ENCODE data around the gene SRRM2. TPM values are rescaled to one million over a fixed set of nuclear protein-coding genes. Genes with fewer than 3 reads are reported as not detected.

SRRM2 gene
- polyA plus RNA-seq, 3 donors, result 19.0 to 1,186 (median 31.8) TPM

GRCh38 chr16:2774161-2774891, 21.9 kb downstream of the SRRM2 start:
- peaks cover 46% of the 10 kb centered on the region for H3K79me2 ChIP-seq (ENCODE audit: insufficient read depth, low read length)
- no peaks in the 10 kb centered on the region for H3K27me3 ChIP-seq (ENCODE audit: control insufficient read depth in 2 of 2, insufficient read depth in 2 of 2, low read length in 2 of 2)
- Mint-ChIP-seq H3K9me3 (peaks cover 0 to 3% (median 0%) of the 10 kb centered on the region in 7 donors), H3K4me1 (peaks cover 43% of the 10 kb centered on the region), H3K27ac (peak overlapping the region in 5 of 7 donors; percentile 58 to 86 (median 77)), H3K27me3 (ENCODE audit: low read depth in 3 of 3) (peaks cover 0 to 3% (median 3%) of the 10 kb centered on the region in 3 donors), H3K36me3 (peaks cover 55 to 68% of the 10 kb centered on the region in 2 donors), H3K4me3 (no peak overlapping the region)
- peaks cover 32 to 37% of the 10 kb centered on the region in 2 donors for H3K4me1 ChIP-seq (ENCODE audit: control insufficient read depth in 1 of 2, insufficient read depth in 2 of 2, low read length in 2 of 2)
- peaks cover 72% of the 10 kb centered on the region for H4K20me1 ChIP-seq (ENCODE audit: insufficient read depth, low read length)
- H3K36me3 ChIP-seq (replicated peaks in 1 of 2; ENCODE audit: control insufficient read depth in 1 of 2, insufficient read depth in 2 of 2, low read length in 2 of 2), result peaks cover 49 to 57% of the 10 kb centered on the region in 2 donors
- H3K4me2 ChIP-seq (replicated peaks; ENCODE audit: extremely low read depth, low read length, poor library complexity, severe bottlenecking), result no peak overlapping the region
- H3K4me3 ChIP-seq (replicated peaks in 1 of 3; ENCODE audit: low read depth in 2 of 3, low read length in 3 of 3), result no peak overlapping the region
- no peak for TF ChIP-seq CTCF (IDR thresholded peaks at IDR 0.05)
- no peak overlapping the region for H2AFZ ChIP-seq (ENCODE audit: insufficient read depth, low read depth, low read length, poor library complexity, severe bottlenecking)
- intact Hi-C loops (cut with micrococcal nuclease), result no loop called here
- WGBS (ENCODE audit: insufficient coverage), result 78% methylated on average over 6 of the region's 7 CpGs
- peak overlapping the region; percentile 51 to 71 for H3K27ac ChIP-seq (ENCODE audit: low read depth in 1 of 2, low read length in 2 of 2)
- DNase-seq, result no peak
- H3K9me3 ChIP-seq (replicated peaks in 1 of 2; ENCODE audit: control insufficient read depth in 1 of 2, insufficient read depth in 1 of 2, low read length in 2 of 2), result no peaks in the 10 kb centered on the region
- no peak overlapping the region for H3K9ac ChIP-seq (ENCODE audit: insufficient read depth, low read length, poor library complexity, severe bottlenecking)

GRCh38 chr16:2775131-2775716, 22.8 kb downstream of the SRRM2 start:
- Histone ChIP-seq H2AFZ (ENCODE audit: insufficient read depth, low read depth, low read length, poor library complexity, severe bottlenecking) (no peak overlapping the region), H3K36me3 (replicated peaks in 1 of 2; ENCODE audit: control insufficient read depth in 1 of 2, insufficient read depth in 2 of 2, low read length in 2 of 2) (peaks cover 40 to 48% of the 10 kb centered on the region in 2 donors), H3K79me2 (ENCODE audit: insufficient read depth, low read length) (peaks cover 46% of the 10 kb centered on the region), H3K4me2 (replicated peaks; ENCODE audit: extremely low read depth, low read length, poor library complexity, severe bottlenecking) (peak overlapping the region; percentile 88), H4K20me1 (ENCODE audit: insufficient read depth, low read length) (peaks cover 63% of the 10 kb centered on the region), H3K27ac (ENCODE audit: low read depth in 1 of 2, low read length in 2 of 2) (peak overlapping the region; percentile 51 to 71), H3K4me3 (replicated peaks in 1 of 3; ENCODE audit: low read depth in 2 of 3, low read length in 3 of 3) (peak overlapping the region in 1 of 3 experiments; percentile 88), H3K27me3 (ENCODE audit: control insufficient read depth in 2 of 2, insufficient read depth in 2 of 2, low read length in 2 of 2) (no peaks in the 10 kb centered on the region), H3K9ac (ENCODE audit: insufficient read depth, low read length, poor library complexity, severe bottlenecking) (no peak overlapping the region), H3K4me1 (ENCODE audit: control insufficient read depth in 1 of 2, insufficient read depth in 2 of 2, low read length in 2 of 2) (peaks cover 32 to 37% of the 10 kb centered on the region in 2 donors), H3K9me3 (replicated peaks in 1 of 2; ENCODE audit: control insufficient read depth in 1 of 2, insufficient read depth in 1 of 2, low read length in 2 of 2) (no peaks in the 10 kb centered on the region)
- Mint-ChIP-seq H3K27ac (peak overlapping the region; percentile 73 to 96 (median 85)), H3K4me1 (peaks cover 43% of the 10 kb centered on the region), H3K4me3 (peak overlapping the region; percentile 63 to 90), H3K27me3 (ENCODE audit: low read depth in 3 of 3) (peaks cover 0 to 4% (median 3%) of the 10 kb centered on the region in 3 donors), H3K36me3 (peaks cover 46 to 59% of the 10 kb centered on the region in 2 donors), H3K9me3 (peaks cover 0 to 3% (median 0%) of the 10 kb centered on the region in 7 donors)
- no peak for TF ChIP-seq CTCF (IDR thresholded peaks at IDR 0.05)
- no peak for DNase-seq
- intact Hi-C loops (cut with micrococcal nuclease), result loop anchor here in 1 of 2 donors (5.0 kb wide), 1 partner anchor 247 kb away; the partner anchor contains the start of genes HCFC1R1, THOC6 and TNFRSF12A
- 81% methylated on average over 6 of the region's 7 CpGs for WGBS (ENCODE audit: insufficient coverage)

Data from CD14-positive monocyte (primary cell).